Loucy (cell line): ENCODE results near the gene BPIFB4.

Experiments
- H2AFZ ChIP-seq: fragments of 200-600 bp; sonication (generic); 2 replicates; pipeline ENCODE4 v1.6.0; 2016; ENCODE audit warnings: antibody characterized with exemption, mild to moderate bottlenecking, low read length, moderate library complexity
- H3F3A ChIP-seq: fragments of 200-600 bp; 2 replicates; pipeline ENCODE4 v1.6.0; 2016; ENCODE audit warnings: antibody characterized with exemption, low read depth, mild to moderate bottlenecking
- H3K27me3 ChIP-seq: fragments of 200-600 bp; sonication (generic); 2 replicates; pipeline ENCODE4 v1.6.1; 2014; ENCODE audit warnings: low read length, mild to moderate bottlenecking; ENCODE audit not compliant: insufficient read depth, poor library complexity, severe bottlenecking
- H3K36me3 ChIP-seq: fragments of 200-600 bp; sonication (generic); 2 replicates; pipeline ENCODE4 v1.6.1; 2016; ENCODE audit warnings: low read length; ENCODE audit not compliant: insufficient read depth
- H3K4me1 ChIP-seq: fragments of 200-600 bp; sonication (generic); 2 replicates; pipeline ENCODE4 v1.5.1; 2014; ENCODE audit warnings: low read length, mild to moderate bottlenecking; ENCODE audit not compliant: insufficient read depth, poor library complexity, severe bottlenecking
- H3K4me2 ChIP-seq: fragments of 200-600 bp; sonication (generic); 2 replicates; pipeline ENCODE4 v1.6.0; 2014; ENCODE audit warnings: antibody characterized with exemption, low read length, low read depth, mild to moderate bottlenecking; ENCODE audit not compliant: poor library complexity, severe bottlenecking
- H3K4me3 ChIP-seq: fragments of 200-600 bp; sonication (generic); 2 replicates; pipeline ENCODE4 v1.5.1; 2014; ENCODE audit warnings: low read length, mild to moderate bottlenecking, mixed read lengths; ENCODE audit not compliant: poor library complexity, severe bottlenecking
- H3K79me2 ChIP-seq: fragments of 200-600 bp; sonication (generic); 2 replicates; pipeline ENCODE4 v1.6.1; 2014; ENCODE audit warnings: low read length; ENCODE audit not compliant: insufficient read depth
- H3K9ac ChIP-seq: fragments of 200-600 bp; sonication (generic); 2 replicates; pipeline ENCODE4 v1.6.0; 2014; ENCODE audit warnings: mild to moderate bottlenecking, low read depth, low read length, moderate library complexity; ENCODE audit not compliant: poor library complexity, severe bottlenecking
- H3K9me2 ChIP-seq: fragments of 200-600 bp; sonication (generic); replicated peaks from 2 replicates; pipeline ENCODE4 v1.6.1; 2016; ENCODE audit warnings: low read depth, low read length, mixed read lengths
- H3K9me3 ChIP-seq: fragments of 200-600 bp; sonication (generic); 2 replicates; pipeline ENCODE4 v1.6.1; 2014; ENCODE audit warnings: mild to moderate bottlenecking, antibody characterized with exemption, low read length, low read depth; ENCODE audit not compliant: insufficient read depth
- H4K20me1 ChIP-seq: fragments of 200-600 bp; sonication (generic); 2 replicates; pipeline ENCODE4 v1.6.0; 2014; ENCODE audit warnings: antibody characterized with exemption, low read length, mild to moderate bottlenecking; ENCODE audit not compliant: insufficient read depth, poor library complexity, severe bottlenecking
- EZH2phosphoT487 ChIP-seq: fragments of 200-600 bp; IDR thresholded peaks from 2 replicates; pipeline ENCODE4 v1.6.1; 2018; ENCODE audit warnings: antibody characterized with exemption, mild to moderate bottlenecking, moderate library complexity, borderline replicate concordance
- TF ChIP-seq, protein P1 (sequence below): fragments of 200-600 bp; sonication (generic); conservative IDR thresholded peaks from 2 replicates; pipeline ENCODE4 v1.5.1; 2014; ENCODE audit warnings: mild to moderate bottlenecking, antibody characterized with exemption, low read length

Gene BPIFB4

GRCh38 chr20:33059136-33059535 is 20.3 kb upstream of the BPIFB4 start:
- no peak overlapping the region for H3K4me2 ChIP-seq
- no peaks in the 10 kb centered on the region for H4K20me1 ChIP-seq
- no peaks in the 10 kb centered on the region for H3K9me3 ChIP-seq
- no peak overlapping the region for H3K4me3 ChIP-seq
- no peaks in the 10 kb centered on the region for H3K27me3 ChIP-seq
- H3K9ac ChIP-seq = no peak overlapping the region
- TF ChIP-seq EZH2phosphoT487 = no peak
- TF ChIP-seq, protein P1, sequence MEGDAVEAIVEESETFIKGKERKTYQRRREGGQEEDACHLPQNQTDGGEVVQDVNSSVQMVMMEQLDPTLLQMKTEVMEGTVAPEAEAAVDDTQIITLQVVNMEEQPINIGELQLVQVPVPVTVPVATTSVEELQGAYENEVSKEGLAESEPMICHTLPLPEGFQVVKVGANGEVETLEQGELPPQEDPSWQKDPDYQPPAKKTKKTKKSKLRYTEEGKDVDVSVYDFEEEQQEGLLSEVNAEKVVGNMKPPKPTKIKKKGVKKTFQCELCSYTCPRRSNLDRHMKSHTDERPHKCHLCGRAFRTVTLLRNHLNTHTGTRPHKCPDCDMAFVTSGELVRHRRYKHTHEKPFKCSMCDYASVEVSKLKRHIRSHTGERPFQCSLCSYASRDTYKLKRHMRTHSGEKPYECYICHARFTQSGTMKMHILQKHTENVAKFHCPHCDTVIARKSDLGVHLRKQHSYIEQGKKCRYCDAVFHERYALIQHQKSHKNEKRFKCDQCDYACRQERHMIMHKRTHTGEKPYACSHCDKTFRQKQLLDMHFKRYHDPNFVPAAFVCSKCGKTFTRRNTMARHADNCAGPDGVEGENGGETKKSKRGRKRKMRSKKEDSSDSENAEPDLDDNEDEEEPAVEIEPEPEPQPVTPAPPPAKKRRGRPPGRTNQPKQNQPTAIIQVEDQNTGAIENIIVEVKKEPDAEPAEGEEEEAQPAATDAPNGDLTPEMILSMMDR = no peak
- no peaks in the 10 kb centered on the region for H3K9me2 ChIP-seq
- H3K36me3 ChIP-seq = no peaks in the 10 kb centered on the region
- no peak overlapping the region for H2AFZ ChIP-seq
- H3K79me2 ChIP-seq = no peaks in the 10 kb centered on the region
- H3F3A ChIP-seq = no peaks in the 10 kb centered on the region
- H3K4me1 ChIP-seq = no peaks in the 10 kb centered on the region

DNA sequence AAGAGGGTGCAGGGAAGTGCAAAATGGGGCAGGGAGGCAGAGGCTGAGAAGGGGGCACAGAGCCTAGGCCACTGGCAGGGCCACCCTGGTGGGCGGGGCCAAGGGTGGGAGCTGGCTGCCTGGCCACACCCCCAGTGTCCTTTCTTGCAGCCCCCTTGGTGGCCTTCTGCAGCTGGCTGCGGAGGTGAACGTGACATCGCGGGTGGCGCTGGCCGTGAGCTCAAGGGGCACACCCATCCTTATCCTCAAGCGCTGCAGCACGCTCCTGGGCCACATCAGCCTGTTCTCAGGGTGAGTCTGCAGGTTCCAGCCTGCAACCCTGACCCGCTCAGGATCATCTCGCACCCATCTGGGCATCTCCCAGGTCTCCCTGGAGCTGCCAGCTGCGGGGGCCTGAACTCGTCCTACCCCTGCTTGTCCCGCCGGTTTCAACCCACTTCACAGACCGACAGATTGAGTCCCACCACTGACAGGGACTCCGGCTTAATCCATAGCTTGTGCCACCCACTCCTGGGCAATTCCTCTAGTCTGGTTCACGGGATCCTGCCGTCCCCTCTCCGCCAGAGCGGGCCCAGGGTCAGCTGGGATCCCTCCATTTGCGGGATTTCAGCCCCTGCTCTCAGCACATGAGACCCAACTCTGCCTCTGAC is 19.6 kb upstream of the BPIFB4 start:
- H3K27me3 ChIP-seq = no peaks in the 10 kb centered on the region
- TF ChIP-seq, protein P1 = no peak
- TF ChIP-seq EZH2phosphoT487 = no peak
- no peaks in the 10 kb centered on the region for H3K4me1 ChIP-seq
- H4K20me1 ChIP-seq = no peaks in the 10 kb centered on the region
- H3K9me3 ChIP-seq = no peaks in the 10 kb centered on the region
- H3K9ac ChIP-seq = no peak overlapping the region
- no peaks in the 10 kb centered on the region for H3K36me3 ChIP-seq
- H3K4me3 ChIP-seq = no peak overlapping the region
- H3K4me2 ChIP-seq = no peak overlapping the region
- H2AFZ ChIP-seq = no peak overlapping the region
- H3K79me2 ChIP-seq = no peaks in the 10 kb centered on the region
- no peaks in the 10 kb centered on the region for H3K9me2 ChIP-seq
- H3F3A ChIP-seq = no peaks in the 10 kb centered on the region

GRCh38 chr20:33061658-33062028 is 17.8 kb upstream of the BPIFB4 start:
- H3K9me3 ChIP-seq = no peaks in the 10 kb centered on the region
- no peaks in the 10 kb centered on the region for H3K79me2 ChIP-seq
- TF ChIP-seq EZH2phosphoT487 = no peak
- TF ChIP-seq, protein P1 = no peak

More at GRCh38 chr20:33061658-33062028, 17.8 kb upstream of the BPIFB4 start:
- Histone ChIP-seq H4K20me1 (no peaks in the 10 kb centered on the region), H3F3A (no peaks in the 10 kb centered on the region), H3K27me3 (no peaks in the 10 kb centered on the region), H3K9me2 (no peaks in the 10 kb centered on the region), H3K4me1 (no peaks in the 10 kb centered on the region), H3K4me2 (no peak overlapping the region), H2AFZ (no peak overlapping the region), H3K36me3 (no peaks in the 10 kb centered on the region), H3K9ac (no peak overlapping the region), H3K4me3 (no peak overlapping the region)
